T-helper 22 cell (primary cell): ENCODE results near the gene DHH.

ENCODE experiments used
- DNase-seq: peaks from one replicate; pipeline ENCODE4 v3.0.0-alpha.2; 2020; ENCODE audit warnings: low read depth

Gene DHH

GRCh38 chr12:49108958-49109404, 14.4 kb upstream of the DHH start:
- DNase-seq, result no peak

- DNase-seq, result no peak
Observed at GRCh38 chr12:49105504-49106084, 11.0 kb upstream of the DHH start.

DNA sequence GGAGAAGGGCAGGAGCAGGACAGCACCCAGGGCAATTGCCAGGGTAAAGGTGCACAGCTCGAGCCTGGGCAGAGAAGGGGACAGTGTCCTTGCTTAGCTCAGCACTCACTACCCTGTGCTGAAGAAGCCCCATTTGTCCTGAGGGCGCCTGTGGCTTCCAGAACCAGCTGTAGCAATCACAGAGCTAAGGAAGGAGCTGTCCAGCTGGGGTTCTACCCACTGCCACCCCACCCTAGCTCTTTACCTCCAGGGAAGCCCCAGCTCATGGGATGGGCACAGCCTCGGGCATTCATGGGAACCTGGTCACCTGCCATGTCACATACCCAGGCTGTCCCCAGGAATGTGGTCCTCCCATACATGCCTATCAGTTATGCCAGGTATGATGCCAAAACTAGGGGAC, 10.2 kb upstream of the DHH start:
- DNase-seq, result no peak

GRCh38 chr12:49100380-49100779, 5.8 kb upstream of the DHH start:
- no peak for DNase-seq

DNA sequence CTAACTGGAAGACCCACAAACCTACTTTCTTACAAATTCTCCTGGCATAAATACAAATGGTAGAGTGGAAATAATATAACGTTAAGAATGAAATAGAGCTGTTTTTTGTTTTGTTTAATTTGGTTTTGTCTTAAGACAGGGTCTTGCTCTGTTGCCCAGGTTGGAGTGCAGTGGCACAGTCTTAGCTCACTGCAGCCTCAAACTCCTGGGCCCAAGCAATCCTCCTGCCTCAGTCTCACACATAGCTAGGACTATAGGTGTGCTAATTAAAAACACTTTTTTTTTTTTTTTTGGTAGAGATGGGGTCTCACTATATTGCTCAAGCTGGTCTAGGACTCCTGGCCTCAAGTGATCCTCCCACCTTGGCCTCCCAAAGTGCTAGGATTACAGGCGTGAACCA, 4.1 kb upstream of the DHH start:
- DNase-seq, result no peak

GRCh38 chr12:49098035-49098451, 3.4 kb upstream of the DHH start:
- DNase-seq, result peak; percentile 29

GRCh38 chr12:49097381-49097780, 2.8 kb upstream of the DHH start:
- no peak for DNase-seq

DNA sequence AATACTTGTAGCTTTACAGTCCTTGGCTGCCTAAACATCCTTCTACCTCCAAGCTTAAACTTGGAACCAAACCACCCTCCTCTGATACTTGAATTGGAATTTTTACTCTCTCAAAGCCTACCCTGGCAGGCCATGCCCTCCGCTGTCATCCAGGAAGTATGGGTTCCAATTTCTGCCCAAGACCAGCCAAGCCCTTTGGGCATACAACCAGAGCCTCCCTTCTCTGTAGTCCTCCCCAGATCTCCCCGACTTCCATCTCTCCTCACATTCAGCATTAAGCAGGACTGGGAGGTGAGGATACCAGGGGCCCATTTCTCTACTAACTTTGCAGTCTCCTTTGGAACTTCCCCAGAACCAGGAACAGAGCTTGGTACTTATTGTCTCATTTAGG, 369 bp upstream of the DHH start:
- DNase-seq, result no peak

- DNase-seq, result no peak
Observed at GRCh38 chr12:49093792-49094159, 825 bp downstream of the DHH start.

GRCh38 chr12:49092816-49093406, 1.7 kb downstream of the DHH start:
- no peak for DNase-seq

DNA sequence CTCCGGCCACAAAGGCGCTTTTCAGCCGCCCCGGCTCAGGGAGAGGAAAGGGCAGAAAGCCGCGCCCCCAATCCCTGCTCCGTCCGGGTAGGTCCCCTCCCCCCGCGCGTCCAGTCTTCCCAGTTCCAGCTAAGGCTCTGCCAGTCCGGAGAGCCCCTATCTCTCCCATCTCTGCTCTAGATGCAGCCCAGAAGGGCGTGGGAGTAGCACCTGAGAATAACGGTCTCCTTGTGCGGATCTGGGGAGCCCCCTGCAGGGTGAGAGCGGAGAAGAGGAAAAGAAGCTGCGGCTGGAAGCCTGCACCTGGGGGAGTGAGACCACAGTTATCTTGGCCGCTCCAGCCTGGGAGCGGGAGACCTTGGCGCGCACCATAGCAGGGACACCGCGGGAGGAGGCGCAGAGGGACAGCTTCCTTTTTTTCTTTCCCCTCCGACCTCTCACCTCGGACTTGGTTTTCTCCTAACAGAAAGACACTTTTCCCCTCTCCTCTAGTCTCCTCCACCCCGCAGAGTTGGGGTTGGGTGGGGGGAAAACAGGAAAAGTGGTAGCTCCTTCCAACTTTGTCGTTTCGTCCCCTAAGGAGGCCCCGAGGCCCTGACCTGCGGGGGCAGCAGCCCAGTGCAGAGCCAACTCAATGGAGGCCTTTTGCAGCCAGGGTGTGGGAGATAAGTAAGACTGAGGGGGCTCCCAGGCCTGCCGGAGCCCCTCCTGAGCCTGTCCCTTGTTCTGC, 2.4 kb downstream of the DHH start:
- no peak for DNase-seq

- DNase-seq, result no peak
Observed at GRCh38 chr12:49091836-49092085, 2.8 kb downstream of the DHH start.

GRCh38 chr12:49091056-49091835, 3.4 kb downstream of the DHH start:
- DNase-seq, result no peak

GRCh38 chr12:49089821-49090773, 4.5 kb downstream of the DHH start:
- no peak for DNase-seq

DNA sequence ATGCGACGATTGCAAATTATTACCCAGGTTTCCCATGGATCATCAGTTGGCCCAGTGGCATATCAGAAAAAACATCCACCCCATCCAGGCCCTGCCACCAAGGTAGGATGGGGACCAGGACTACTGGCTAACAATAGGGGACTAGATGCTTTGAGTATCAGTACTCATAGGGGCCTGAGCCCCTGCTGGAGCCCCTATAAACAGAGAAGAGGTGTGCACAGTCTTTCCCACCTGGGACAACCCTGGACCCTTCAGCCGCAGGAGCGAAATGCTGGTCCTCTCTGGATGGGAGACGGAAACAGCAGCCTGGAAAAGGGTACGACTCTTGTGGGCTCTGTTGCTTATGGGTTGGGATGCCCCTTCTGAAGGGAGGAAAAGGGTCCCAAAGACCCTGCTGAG, 5.7 kb downstream of the DHH start:
- DNase-seq, result no peak

DNA sequence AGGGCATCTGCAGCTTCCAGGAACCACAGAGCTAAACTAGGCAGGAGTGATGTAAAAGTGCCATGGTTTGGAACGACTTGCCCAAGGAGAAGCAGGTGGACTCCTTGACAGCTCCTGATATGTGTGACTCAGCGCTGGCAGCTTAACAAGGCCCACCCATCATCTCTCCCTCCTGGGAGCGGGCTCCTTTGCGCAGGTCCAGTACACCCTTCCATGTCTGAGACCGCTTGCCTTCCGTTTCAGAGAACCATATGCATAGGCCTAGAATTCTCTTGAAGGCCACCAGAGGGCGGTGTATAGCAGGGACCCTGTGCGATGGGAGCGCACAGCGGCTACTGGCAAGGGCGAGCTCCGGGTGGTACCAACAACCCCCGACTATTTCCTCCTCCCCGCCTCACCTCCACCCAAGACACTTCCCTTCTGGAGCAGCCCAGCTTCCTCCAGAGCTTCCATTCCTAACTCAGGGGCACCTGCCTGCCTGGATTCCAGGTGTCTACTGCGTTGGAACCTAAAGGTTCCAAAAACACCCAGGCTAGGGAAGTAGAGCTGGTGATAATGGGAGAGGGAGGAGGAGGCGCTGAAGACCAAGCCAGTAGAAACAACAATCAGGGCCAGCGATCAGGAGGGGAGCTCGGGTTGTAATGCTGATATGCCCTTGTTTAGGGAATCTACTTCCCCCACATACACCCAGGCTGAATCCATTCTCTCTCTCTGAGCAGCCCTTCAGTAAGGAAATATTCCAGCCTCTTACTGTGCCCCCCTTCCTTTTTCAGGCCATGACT, 6.3 kb downstream of the DHH start:
- DNase-seq, result peak; percentile 41

GRCh38 chr12:49086116-49086515, 8.5 kb downstream of the DHH start:
- DNase-seq, result no peak

- no peak for DNase-seq
Observed at GRCh38 chr12:49084438-49084837, 10.2 kb downstream of the DHH start.

DNA sequence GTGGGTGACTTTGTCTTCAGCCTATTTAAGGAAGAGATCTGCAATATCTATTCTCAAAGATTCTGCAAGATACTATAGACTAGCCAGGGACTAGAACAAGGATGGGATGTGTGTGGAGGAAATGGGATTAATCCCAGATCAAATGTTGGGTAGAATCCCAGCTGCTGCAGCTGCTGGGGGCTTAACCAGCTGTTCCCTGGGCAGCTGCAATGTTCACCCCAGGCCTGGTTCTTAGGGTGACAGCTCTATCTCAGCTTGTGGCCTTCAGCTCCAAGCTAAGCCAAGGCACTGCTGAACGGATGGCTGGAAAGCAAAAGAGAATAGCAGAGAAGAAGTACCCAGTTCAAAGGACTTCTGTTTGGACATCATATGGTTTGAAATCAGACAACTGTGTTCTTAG, 14.8 kb downstream of the DHH start:
- no peak for DNase-seq

GRCh38 chr12:49070971-49071370, 23.6 kb downstream of the DHH start:
- DNase-seq, result no peak
